Naive B cell (primary cell): ENCODE measurements around the gene MSLN. TPM values are rescaled to one million over a fixed set of nuclear protein-coding genes. Genes with fewer than 3 reads are reported as not detected.

Source experiments
- ATAC-seq, 2 donors: fragments of 150-1000 bp; cut with Tn5 transposase; 2 replicates each; pipeline ENCODE4 v1.10.0; 2021; ENCODE audit warnings: low read depth in 2 of 2, mild to moderate bottlenecking in 2 of 2, moderate library complexity in 2 of 2
- DNase-seq: peaks from one replicate; pipeline ENCODE4 v3.0.0; 2022
- H3K27ac Mint-ChIP-seq, 6 donors: one replicate each; pipeline ENCODE4 v1.8.0; 2020 to 2022; ENCODE audit warnings: mild to moderate bottlenecking in 6 of 6, mixed read lengths in 6 of 6, moderate library complexity in 5 of 6, inconsistent platforms in 2 of 6
- H3K27me3 Mint-ChIP-seq, 3 donors: one replicate each; pipeline ENCODE4 v1.8.0; 2021 to 2022; ENCODE audit warnings: mixed read lengths in 3 of 3, mild to moderate bottlenecking in 1 of 3
- H3K36me3 Mint-ChIP-seq, 2 donors: one replicate each; pipeline ENCODE4 v1.8.0; 2020 to 2022; ENCODE audit warnings: mixed read lengths in 2 of 2, inconsistent platforms in 1 of 2, mild to moderate bottlenecking in 1 of 2
- H3K4me1 Mint-ChIP-seq, 3 donors: one replicate each; pipeline ENCODE4 v1.8.0; 2020 to 2022; ENCODE audit warnings: mixed read lengths in 3 of 3, inconsistent platforms in 1 of 3, mild to moderate bottlenecking in 1 of 3, moderate library complexity in 1 of 3
- H3K4me3 Mint-ChIP-seq, 8 donors: one replicate each; pipeline ENCODE4 v1.8.0; 2020 to 2022; ENCODE audit warnings: mild to moderate bottlenecking in 8 of 8, mixed read lengths in 8 of 8, moderate library complexity in 8 of 8, inconsistent platforms in 2 of 8
- H3K9me3 Mint-ChIP-seq, 7 donors: one replicate each; pipeline ENCODE4 v1.8.0; 2020 to 2022; ENCODE audit warnings: mixed read lengths in 7 of 7, mild to moderate bottlenecking in 5 of 7, inconsistent platforms in 2 of 7, moderate library complexity in 1 of 7
- polyA plus RNA-seq, 6 donors: library from polyadenylated mRNA; unstranded; fragments of 300-500 nt; fragmentation: Illumina TruSeq; gene quantifications; one replicate each; pipeline ENCODE4 v1.2.3, GENCODE V29; 2021; ENCODE audit warnings: low read depth in 6 of 6

MSLN gene
- polyA plus RNA-seq, 6 donors from 2014 or later: not detected

DNA sequence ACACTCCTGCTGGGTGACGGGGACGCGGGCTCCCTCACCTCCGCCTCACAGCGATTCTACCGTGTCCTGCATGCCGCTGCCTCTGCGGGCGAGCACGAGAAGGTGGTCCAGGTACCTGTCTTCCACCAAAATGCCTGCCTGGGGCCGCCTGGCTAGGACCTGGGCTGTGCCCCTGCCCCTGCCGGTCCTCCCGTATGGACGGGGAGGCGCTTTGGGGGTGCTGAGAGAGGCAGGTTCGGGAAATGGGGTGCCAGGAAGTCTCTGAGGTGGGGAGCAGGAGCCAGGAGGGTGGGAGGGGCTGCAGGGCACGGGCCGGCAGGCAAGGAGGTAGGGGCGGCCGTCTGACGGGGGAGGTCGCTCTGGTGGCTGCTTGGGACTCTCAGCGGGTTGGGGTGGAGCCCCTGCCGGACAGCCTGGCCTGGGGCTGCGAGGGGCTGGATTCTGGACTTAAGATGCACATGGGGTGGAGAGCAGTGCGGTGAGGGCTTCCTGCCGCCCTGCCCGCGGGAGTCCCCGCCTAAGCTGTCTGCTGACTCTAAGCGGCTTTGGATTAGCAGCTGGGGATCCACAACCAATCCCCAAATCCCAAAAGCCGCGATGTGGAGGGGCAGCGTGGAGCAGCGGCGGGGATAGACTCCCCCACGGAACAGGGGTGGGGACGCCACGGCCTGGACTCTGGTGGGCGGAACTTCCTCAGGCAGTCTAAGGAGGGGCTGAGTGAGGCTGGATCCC is 33.7 kb downstream of the MSLN start:
- Mint-ChIP-seq H3K4me3 (peak overlapping the region in 1 of 8 donors; percentile 20), H3K4me1 (peaks cover 0 to 5% (median 5%) of the 10 kb centered on the region in 3 donors), H3K36me3 (peaks cover 0 to 16% of the 10 kb centered on the region in 2 donors), H3K9me3 (peaks cover 0 to 3% (median 0%) of the 10 kb centered on the region in 7 donors), H3K27ac (no peak overlapping the region), H3K27me3 (peaks cover 0 to 16% (median 8%) of the 10 kb centered on the region in 3 donors)
- ATAC-seq (no peak), DNase-seq (no peak)

GRCh38 chr16:794853-795466 is 34.4 kb downstream of the MSLN start:
- peaks cover 0 to 3% (median 0%) of the 10 kb centered on the region in 7 donors for H3K9me3 Mint-ChIP-seq
- peaks cover 0 to 16% of the 10 kb centered on the region in 2 donors for H3K36me3 Mint-ChIP-seq
- H3K4me3 Mint-ChIP-seq: no peak overlapping the region
- DNase-seq (no peak), ATAC-seq (no peak)
- H3K27ac Mint-ChIP-seq: no peak overlapping the region
- H3K27me3 Mint-ChIP-seq: peaks cover 0 to 16% (median 8%) of the 10 kb centered on the region in 3 donors
- peaks cover 0 to 5% (median 5%) of the 10 kb centered on the region in 3 donors for H3K4me1 Mint-ChIP-seq

GRCh38 chr16:795580-796229 is 35.2 kb downstream of the MSLN start:
- no peak overlapping the region for H3K27ac Mint-ChIP-seq
- H3K4me1 Mint-ChIP-seq: peaks cover 0 to 5% (median 5%) of the 10 kb centered on the region in 3 donors
- H3K36me3 Mint-ChIP-seq: peaks cover 0 to 16% of the 10 kb centered on the region in 2 donors

DNA sequence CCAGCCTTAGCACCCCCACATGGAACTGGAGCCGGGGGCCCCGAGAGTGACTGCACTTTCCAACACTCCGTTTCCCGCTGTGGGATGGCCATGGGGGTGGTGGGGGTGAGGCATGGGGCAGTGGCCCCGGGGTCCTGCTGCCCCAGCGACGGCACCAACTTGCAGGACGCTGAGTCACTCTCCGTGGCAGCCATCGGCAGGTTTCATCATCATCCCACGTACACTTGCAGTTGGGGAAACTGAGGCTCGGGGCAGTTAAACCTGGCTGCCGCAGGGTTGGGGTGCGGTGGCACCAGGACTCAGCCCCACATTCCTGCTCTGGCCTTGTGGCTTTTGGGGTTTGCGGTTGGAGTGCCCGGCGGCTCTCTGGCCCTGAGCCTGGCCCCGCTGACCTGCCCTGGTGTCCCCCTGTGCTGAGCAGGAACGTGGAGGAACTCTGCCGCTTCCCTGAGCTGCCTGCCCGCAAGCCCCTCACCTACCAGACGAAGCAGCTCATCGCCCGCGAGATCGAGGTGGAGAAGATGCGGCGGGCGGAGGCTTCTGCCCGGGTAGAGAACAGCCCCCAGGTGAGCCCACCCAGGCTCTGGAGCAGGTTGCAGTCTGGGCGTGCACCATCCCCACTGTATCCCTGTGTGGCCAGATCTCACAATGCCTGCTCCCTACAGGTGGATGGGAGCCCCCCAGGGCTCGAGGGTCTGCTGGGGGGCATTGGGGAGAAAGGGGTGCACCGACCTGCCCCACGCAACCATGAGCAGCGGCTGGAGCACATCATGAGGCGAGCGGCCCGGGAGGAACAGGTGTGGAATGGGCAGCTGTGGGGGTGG is 36.0 kb downstream of the MSLN start:
- DNase-seq (no peak), ATAC-seq (no peak)
- peaks cover 0 to 3% (median 2%) of the 10 kb centered on the region in 3 donors for H3K4me1 Mint-ChIP-seq
- no peak overlapping the region for H3K4me3 Mint-ChIP-seq
- no peak overlapping the region for H3K27ac Mint-ChIP-seq
- peaks cover 0 to 3% (median 0%) of the 10 kb centered on the region in 7 donors for H3K9me3 Mint-ChIP-seq
- peaks cover 0 to 20% (median 8%) of the 10 kb centered on the region in 3 donors for H3K27me3 Mint-ChIP-seq
- peaks cover 0 to 10% of the 10 kb centered on the region in 2 donors for H3K36me3 Mint-ChIP-seq

More at GRCh38 chr16:795580-796229, 35.2 kb downstream of the MSLN start:
- no peak overlapping the region for H3K4me3 Mint-ChIP-seq
- no peak for DNase-seq
- H3K9me3 Mint-ChIP-seq: peaks cover 0 to 3% (median 0%) of the 10 kb centered on the region in 7 donors
- no peak for ATAC-seq
- peaks cover 0 to 16% (median 8%) of the 10 kb centered on the region in 3 donors for H3K27me3 Mint-ChIP-seq

DNA sequence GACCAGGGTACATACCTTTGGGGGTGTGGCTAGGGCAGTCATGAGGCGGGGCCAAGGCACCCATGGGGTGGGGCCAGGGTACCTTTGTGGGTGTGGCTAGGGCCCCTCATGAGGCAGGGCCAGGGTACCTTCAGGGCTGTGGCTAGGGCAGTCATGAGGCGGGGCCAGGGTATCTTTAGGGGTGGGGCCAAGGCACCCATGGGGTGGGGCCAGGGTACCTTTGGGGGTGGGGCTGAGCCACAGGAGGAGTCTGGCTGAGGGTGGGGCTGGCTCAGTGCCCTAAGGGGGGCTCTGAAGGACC is 36.5 kb downstream of the MSLN start:
- no peak for ATAC-seq

GRCh38 chr16:797686-798085 is 37.2 kb downstream of the MSLN start:
- H3K9me3 Mint-ChIP-seq: peaks cover 0 to 3% (median 0%) of the 10 kb centered on the region in 7 donors
- H3K36me3 Mint-ChIP-seq: peaks cover 0 to 8% of the 10 kb centered on the region in 2 donors
- no peak overlapping the region for H3K27ac Mint-ChIP-seq
- ATAC-seq (no peak), DNase-seq (no peak)
- peaks cover 0 to 30% (median 8%) of the 10 kb centered on the region in 3 donors for H3K27me3 Mint-ChIP-seq
- no peaks in the 10 kb centered on the region for H3K4me1 Mint-ChIP-seq
- no peak overlapping the region for H3K4me3 Mint-ChIP-seq

More for the DNA sequence above, 36.5 kb downstream of the MSLN start:
- peaks cover 0 to 3% (median 0%) of the 10 kb centered on the region in 7 donors for H3K9me3 Mint-ChIP-seq
- DNase-seq: no peak
- H3K4me1 Mint-ChIP-seq: no peaks in the 10 kb centered on the region
- H3K27me3 Mint-ChIP-seq: peaks cover 0 to 25% (median 8%) of the 10 kb centered on the region in 3 donors
- H3K36me3 Mint-ChIP-seq: peaks cover 0 to 8% of the 10 kb centered on the region in 2 donors
- H3K27ac Mint-ChIP-seq: no peak overlapping the region
- H3K4me3 Mint-ChIP-seq: no peak overlapping the region

DNA sequence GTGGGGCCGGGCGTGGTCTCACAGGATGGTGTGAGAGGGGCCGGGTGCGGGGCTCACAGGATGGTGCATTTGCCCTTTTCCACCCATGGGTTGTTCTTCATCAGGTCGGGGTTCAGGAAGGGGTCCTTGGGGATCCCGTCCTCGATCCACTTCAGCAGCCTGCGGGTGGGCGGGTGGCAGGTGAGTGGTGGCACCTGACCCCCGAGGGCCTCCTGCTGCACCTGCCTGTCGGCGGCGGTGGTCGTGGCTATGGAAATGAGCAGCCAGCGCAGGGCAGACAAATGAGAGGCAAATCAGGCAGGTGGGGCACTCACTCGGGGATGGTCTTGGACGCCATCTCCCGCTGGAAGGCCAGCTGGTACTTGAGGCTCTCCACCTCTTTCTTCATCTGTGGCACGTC is 38.1 kb downstream of the MSLN start:
- Mint-ChIP-seq H3K36me3 (peaks cover 0 to 8% of the 10 kb centered on the region in 2 donors), H3K27ac (no peak overlapping the region), H3K27me3 (peaks cover 0 to 30% (median 8%) of the 10 kb centered on the region in 3 donors), H3K4me1 (no peaks in the 10 kb centered on the region), H3K4me3 (no peak overlapping the region), H3K9me3 (peaks cover 0 to 3% (median 0%) of the 10 kb centered on the region in 7 donors)
- DNase-seq: no peak
- no peak for ATAC-seq

GRCh38 chr16:799111-799947 is 38.8 kb downstream of the MSLN start:
- ATAC-seq (no peak), DNase-seq (no peak)
- H3K36me3 Mint-ChIP-seq: peaks cover 0 to 8% of the 10 kb centered on the region in 2 donors
- no peak overlapping the region for H3K27ac Mint-ChIP-seq
- H3K4me3 Mint-ChIP-seq: no peak overlapping the region
- H3K4me1 Mint-ChIP-seq: no peaks in the 10 kb centered on the region
- peaks cover 0 to 32% (median 8%) of the 10 kb centered on the region in 3 donors for H3K27me3 Mint-ChIP-seq
- peaks cover 0 to 3% (median 0%) of the 10 kb centered on the region in 7 donors for H3K9me3 Mint-ChIP-seq

- Mint-ChIP-seq H3K9me3 (peaks cover 0 to 3% (median 0%) of the 10 kb centered on the region in 7 donors), H3K4me1 (no peaks in the 10 kb centered on the region), H3K4me3 (peak within 1 kb of the TSS in 1 of 8 donors; percentile 52), H3K36me3 (peaks cover 0 to 8% of the 10 kb centered on the region in 2 donors), H3K27ac (no peak within 1 kb of the TSS), H3K27me3 (peaks cover 0 to 35% (median 8%) of the 10 kb centered on the region in 3 donors)
- ATAC-seq: no peak
- no peak for DNase-seq
These were observed 39.7 kb downstream of the MSLN start, which contains the start of gene GNG13 for GRCh38 chr16:799948-800833. GNG13 (minus strand) TSS chr16:800734; CDS start chr16:799077, 1,657 bp downstream.

- Mint-ChIP-seq H3K4me1 (no peaks in the 10 kb centered on the region), H3K27me3 (peaks cover 0 to 35% (median 8%) of the 10 kb centered on the region in 3 donors), H3K9me3 (peaks cover 0 to 3% (median 0%) of the 10 kb centered on the region in 7 donors), H3K27ac (no peak overlapping the region), H3K4me3 (no peak overlapping the region), H3K36me3 (peaks cover 0 to 8% of the 10 kb centered on the region in 2 donors)
- DNase-seq (no peak), ATAC-seq (peak; percentile 13 to 38)
These were observed 40.4 kb downstream of the MSLN start for GRCh38 chr16:800834-801511.
